T-helper 2 cell (primary cell): ENCODE results near the gene RALBP1.
"Not testable (repeated sequence)": the region's sequence is repeated elsewhere in the genome, so short reads cannot be mapped to it uniquely, and the experiment has no call there.

ENCODE experiments used
- DNase-seq, 5 experiments: peaks; one replicate each; pipeline versions ENCODE4 v3.0.0 to v3.0.0-alpha.2; 2012 to 2022

Gene RALBP1

GRCh38 chr18:9455718-9456511, 19.4 kb upstream of the RALBP1 start:
- DNase-seq = no peak

- no peak for DNase-seq
Measured at GRCh38 chr18:9466127-9466526, 9.2 kb upstream of the RALBP1 start.

- DNase-seq = no peak
Measured at GRCh38 chr18:9466846-9467245, 8.5 kb upstream of the RALBP1 start.

GRCh38 chr18:9468998-9469397, 6.3 kb upstream of the RALBP1 start:
- DNase-seq = no peak

- no peak for DNase-seq
Measured at GRCh38 chr18:9469685-9470084, 5.6 kb upstream of the RALBP1 start.

DNA sequence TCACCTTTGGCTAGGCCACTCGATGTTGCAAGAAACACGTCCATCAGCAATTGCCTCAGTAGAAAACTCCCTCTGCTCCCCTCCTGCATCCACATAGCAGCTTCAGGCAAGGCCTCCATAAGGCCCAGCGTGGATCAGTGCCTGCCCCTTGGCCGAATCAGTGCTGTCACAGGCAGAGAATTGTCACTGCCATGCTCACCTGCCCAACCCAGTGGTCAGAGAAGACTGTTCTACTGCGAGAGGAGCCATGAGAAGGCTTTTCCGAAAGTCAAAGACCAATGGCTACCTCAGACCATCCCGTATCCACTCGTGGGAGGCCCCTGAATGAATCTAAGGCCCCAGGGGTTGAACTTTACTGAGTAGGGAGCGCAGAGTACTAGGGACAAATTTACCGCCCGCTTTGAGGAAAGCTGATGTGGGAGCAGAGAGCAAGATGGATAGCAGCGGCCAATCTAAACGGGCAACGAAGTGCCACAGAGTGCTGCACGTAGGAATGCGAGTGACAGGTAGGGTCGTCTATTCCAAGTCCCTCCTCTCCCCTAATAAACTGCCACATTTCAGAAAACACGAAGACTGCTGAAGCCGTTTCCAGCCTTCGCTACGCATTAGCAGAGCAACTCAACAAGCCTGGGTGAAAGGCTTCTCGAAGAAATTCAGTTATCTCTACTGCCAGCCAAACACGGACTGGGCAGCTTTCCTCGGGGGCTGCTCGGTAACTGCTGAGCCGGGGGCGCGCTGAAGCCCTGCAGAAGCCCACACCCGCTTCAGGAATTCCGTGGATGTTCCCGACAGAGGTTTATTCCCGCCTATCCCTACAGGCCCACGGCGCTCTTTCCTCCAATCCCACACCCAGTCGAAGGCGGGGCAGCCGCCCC, 968 bp upstream of the RALBP1 start:
- DNase-seq = peak in 1 of 5 experiments; percentile 15

DNA sequence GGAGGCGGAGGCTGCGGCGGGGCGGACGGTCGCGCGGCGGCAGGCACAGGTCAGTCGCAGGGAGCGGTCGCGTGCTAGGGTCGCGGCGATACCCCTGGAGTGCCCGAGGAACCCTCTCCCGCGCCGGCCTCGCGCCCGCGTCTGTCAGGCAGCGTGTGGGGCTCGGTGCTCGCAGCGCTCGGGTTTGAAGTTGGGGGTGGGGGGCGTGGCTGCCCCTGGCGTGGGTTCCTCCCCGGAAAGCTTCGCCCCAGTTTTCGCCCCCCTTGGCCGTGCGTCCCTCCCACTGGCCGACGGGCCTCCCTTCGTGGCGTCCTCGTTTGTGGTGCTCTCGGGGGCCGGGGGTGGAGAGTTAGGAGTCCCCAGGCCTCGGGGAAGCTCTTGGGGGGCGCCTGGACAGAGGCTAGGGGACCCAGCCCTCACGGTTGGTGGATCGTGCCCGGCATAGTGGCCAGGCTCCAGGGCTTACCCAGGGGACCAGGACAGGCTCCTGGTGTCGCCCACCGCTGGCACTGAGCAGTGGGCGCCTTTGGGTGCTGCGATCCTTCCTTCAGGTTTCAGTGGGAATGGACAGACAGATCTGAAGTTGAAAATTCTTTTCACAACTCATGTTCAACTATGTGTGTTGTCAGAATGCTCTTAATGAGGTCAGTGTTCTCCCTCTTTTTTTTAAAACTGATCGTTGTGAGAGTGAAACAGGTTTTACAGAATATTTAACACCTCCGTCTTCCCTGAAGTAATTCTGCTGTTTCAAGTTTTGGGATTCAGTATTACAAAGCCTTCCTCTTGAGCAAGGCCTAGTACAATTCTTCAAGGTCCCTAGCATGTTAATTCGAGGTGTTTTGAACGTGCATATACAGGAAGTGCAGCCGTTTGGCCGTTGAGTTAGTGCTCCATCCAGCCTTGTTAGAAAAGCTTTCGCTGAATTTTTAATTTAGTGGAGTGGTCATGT, 604 bp downstream of the RALBP1 start:
- peak; percentile 33 to 68 (median 42) for DNase-seq

GRCh38 chr18:9476949-9477348, 1.6 kb downstream of the RALBP1 start:
- DNase-seq = not testable (repeated sequence)

DNA sequence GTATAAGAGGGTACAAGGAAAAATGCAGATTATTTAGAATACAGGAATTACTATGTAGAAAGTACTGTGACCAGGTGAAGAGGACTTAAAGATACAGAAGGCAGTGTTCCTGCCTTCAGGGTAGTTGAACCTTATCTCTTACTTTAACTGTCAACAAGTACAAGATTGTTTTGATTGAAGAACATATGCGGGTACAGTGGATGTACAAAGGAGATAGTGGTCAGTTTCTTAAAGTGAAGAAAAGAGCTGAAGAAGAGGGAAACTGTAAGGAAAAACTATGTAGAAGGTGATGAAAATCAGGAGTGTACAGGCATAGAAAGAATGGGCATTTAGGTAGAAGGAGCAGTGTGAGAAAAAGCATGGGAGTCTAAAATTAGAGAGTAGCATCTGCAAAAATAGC, 2.2 kb downstream of the RALBP1 start:
- DNase-seq = no peak

DNA sequence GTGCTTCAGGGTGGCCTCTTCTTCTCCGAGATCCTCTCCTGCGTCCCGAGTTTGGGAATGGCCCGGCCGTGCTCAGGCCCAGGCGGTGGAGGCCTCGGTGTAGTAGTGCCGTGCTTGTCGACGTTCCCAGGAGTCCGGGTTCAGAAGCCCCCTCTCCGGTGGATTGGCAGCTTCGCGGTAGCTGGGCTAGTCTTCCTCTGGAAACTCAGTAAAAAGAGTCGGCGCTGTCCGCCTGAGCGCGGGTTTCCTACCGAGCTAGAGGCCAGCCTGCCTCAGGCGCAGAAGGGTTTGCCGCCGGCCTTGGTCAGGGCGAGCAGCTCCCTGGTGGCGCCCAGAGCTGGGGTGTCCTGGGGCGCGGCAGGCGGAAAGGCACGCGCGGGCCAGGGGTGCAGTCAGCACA, 3.2 kb downstream of the RALBP1 start:
- DNase-seq = no peak

DNA sequence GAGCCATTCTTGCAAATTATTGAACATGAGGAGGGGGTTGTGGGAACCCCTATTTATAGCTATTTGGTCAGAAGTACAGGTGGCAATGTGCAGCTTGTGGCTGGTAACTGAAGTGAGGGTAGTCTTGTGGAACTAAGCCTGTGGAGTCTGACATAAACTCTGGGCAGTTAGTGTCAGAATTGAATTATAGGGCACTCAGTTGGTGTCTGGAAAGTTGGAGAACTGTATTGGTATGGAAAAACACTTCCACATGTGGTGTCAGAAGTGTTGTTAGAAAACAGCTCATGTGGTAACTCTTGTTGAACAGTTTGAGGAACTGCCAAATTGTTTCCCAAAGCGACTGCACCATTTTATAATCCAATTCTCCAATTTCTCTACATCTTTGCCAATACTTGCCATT, 7.5 kb downstream of the RALBP1 start:
- DNase-seq = no peak

DNA sequence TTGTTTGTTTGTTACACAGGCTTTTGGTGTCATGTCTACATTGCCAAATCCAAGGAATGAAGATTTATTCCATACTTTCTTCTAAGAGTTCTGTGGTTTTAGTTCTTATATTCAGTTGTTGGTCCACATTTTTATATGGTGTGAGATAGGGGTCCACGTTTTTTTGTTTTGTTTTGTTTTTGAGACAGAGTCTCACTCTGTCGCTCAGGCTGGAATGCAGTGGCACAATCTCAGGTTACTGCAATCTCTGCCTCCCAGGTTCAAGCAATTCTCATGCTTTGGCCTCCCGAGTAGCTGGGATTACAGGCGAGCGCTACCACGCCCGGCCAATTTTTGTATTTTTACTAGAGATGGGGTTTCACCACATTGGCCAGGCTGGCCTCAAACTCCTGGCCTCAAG, 8.2 kb downstream of the RALBP1 start:
- no peak for DNase-seq

DNA sequence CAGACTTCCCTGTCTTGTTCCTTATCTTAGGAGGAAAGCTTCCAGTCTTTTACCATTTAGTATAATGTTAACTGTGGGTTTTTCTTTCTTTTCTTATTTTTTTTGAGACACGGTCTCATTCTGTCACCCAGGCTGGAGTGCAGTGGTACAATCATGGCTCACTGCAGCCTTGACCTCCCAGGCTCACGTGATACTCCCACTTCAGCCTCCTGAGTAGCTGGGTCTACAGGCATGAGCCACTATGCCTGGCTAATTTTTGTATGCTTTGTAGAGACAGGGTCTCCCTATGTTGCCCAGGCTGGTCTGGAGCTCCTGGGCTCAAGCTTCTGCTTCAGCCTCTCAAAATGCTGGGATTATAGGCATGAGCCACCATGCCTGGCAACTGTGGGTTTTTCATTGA, 9.5 kb downstream of the RALBP1 start:
- not testable (repeated sequence) for DNase-seq

GRCh38 chr18:9488538-9488937, 13.2 kb downstream of the RALBP1 start:
- no peak for DNase-seq

DNA sequence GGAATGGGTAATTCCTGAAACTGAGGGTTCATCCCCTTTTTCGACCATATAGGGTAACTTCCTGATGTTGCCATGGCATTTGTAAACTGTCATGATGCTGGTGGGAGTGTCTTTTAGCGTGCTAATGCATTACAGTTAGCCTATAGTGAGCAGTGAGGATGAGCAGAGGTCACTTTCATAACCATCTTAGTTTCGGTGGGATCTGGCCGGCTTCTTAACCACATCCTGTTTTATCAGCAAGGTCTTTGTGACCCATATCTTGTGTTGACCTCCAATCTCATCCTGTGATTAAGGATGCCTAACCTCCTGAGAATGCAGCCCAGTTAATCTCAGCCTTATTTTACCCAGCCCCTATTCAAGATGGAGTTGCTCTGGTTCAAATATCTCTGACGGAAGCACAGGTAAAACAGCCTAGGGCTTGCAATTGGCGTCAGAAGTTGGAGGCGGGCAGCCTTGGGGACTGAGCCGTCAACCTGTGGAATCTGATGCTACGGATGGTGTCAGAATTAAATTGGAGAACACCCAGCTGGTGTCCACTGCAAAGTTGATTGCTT, 19.5 kb downstream of the RALBP1 start:
- DNase-seq = peak in 1 of 5 experiments; percentile 59

DNA sequence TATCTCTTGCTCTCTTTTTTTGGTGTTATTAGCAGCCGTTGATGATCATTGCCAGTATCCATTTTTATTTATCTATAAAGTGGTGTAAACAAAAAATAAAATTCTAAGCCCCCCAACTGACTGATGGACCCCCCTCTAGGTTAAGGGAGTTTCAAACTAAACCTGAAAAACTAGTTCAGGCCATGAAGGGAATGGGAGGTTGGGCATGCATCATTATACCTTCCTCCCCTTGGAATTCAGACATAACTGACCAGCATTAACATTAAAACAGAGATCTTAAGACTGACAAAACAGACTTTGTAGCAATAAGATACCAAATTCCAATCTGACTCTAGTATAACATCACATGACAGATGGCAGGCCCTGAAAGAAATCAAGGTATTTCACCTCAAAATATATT, 20.2 kb downstream of the RALBP1 start:
- no peak for DNase-seq

GRCh38 chr18:9495916-9496705, 20.8 kb downstream of the RALBP1 start:
- DNase-seq = peak in 1 of 5 experiments; percentile 37

GRCh38 chr18:9506046-9506792, 30.9 kb downstream of the RALBP1 start:
- DNase-seq = no peak

DNA sequence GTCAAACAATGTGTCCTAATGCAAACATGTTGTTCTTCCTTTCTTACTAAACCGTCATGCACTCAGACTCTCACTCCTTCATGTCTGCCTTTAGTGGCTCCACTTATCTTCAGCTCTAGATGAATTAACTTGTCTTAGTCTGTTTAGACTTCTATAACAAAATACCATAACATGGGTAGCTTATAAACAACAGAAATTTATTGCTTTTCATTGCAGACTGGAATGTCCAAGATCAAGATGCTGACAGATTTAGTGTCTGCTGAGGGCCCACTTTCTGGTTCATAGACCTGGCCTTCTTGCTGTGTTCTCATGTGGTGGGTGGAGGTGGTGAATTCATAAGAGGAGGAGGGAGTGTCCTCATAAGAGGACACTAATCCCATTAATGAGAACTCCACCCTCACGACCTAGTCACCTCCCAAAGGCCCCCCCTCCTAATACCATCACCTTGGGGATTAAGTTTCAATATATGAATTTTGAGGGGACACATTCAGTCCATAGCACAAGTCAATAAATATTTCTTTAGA, 32.3 kb downstream of the RALBP1 start:
- no peak for DNase-seq

GRCh38 chr18:9508446-9509025, 33.2 kb downstream of the RALBP1 start:
- no peak for DNase-seq
